Osteocyte (in vitro differentiated cells): ENCODE results near the gene HGD. TPM values are rescaled to one million over a fixed set of nuclear protein-coding genes. Genes with fewer than 3 reads are reported as not detected.

ENCODE experiments used
- DNase-seq: peaks from one replicate; pipeline ENCODE4 v3.0.0; 2021; ENCODE audit warnings: mixed read lengths; ENCODE audit not compliant: unreplicated experiment; ENCODE audit errors: extremely low spot score
- H3K27ac Mint-ChIP-seq: one replicate; pipeline ENCODE4 v1.8.0; 2021; ENCODE audit warnings: mild to moderate bottlenecking, mixed read lengths; ENCODE audit not compliant: unreplicated experiment
- H3K27me3 Mint-ChIP-seq: one replicate; pipeline ENCODE4 v1.8.0; 2021; ENCODE audit warnings: mixed read lengths; ENCODE audit not compliant: unreplicated experiment
- H3K36me3 Mint-ChIP-seq: one replicate; pipeline ENCODE4 v1.8.0; 2021; ENCODE audit warnings: mixed read lengths; ENCODE audit not compliant: unreplicated experiment
- H3K4me1 Mint-ChIP-seq: one replicate; pipeline ENCODE4 v1.8.0; 2021; ENCODE audit warnings: mixed read lengths; ENCODE audit not compliant: unreplicated experiment
- H3K4me3 Mint-ChIP-seq: one replicate; pipeline ENCODE4 v1.8.0; 2021; ENCODE audit warnings: mild to moderate bottlenecking, moderate library complexity, mixed read lengths; ENCODE audit not compliant: unreplicated experiment
- H3K9me3 Mint-ChIP-seq: one replicate; pipeline ENCODE4 v1.8.0; 2021; ENCODE audit warnings: mixed read lengths; ENCODE audit not compliant: unreplicated experiment
- total RNA-seq: library from RNA; stranded (reverse); gene quantifications from 2 replicates; pipeline ENCODE4 v1.2.1, GENCODE V29; 2021
- TF ChIP-seq, protein P1 (sequence below): fragments of 200-600 bp; sonication (generic); IDR thresholded peaks from 2 replicates; pipeline ENCODE4 v1.5.0; 2021; ENCODE audit warnings: antibody characterized with exemption, mild to moderate bottlenecking, moderate library complexity

HGD gene
- total RNA-seq, 1 donor from 2014 or later: 0.27 TPM

DNA sequence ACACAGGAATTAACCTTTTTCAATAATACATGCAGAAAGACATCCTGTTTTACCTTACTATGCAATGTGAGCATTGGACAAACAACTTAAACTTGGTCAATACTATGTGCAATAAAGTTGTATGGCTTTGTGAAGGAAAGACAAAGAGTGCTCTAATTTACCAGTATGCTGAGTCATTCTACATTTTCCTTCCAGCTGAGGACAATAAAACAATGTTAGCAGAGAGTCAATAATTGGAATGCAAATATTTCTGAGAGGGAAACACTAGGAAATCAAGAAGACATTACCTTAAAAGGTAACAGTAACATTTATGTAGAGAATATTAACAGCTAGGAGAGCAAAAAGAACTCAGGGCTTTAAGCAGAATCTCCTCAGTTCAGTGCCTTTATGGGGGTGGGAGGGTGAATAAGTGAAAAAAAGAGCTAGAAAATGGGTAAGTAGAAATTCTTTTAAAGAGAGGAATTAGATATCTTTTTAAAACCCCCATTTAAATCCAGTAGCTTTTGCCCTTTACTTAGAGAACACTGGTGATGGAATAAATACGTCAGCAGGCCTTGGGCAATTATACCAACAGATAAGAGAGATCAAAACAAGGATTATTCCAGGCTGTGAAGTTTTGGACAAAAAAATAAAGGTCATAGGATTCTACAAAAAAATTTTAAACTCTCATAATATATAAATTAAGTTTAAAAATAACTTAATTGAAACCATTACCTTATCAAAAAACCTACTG, 11.6 kb upstream of the HGD start:
- TF ChIP-seq, protein P1, sequence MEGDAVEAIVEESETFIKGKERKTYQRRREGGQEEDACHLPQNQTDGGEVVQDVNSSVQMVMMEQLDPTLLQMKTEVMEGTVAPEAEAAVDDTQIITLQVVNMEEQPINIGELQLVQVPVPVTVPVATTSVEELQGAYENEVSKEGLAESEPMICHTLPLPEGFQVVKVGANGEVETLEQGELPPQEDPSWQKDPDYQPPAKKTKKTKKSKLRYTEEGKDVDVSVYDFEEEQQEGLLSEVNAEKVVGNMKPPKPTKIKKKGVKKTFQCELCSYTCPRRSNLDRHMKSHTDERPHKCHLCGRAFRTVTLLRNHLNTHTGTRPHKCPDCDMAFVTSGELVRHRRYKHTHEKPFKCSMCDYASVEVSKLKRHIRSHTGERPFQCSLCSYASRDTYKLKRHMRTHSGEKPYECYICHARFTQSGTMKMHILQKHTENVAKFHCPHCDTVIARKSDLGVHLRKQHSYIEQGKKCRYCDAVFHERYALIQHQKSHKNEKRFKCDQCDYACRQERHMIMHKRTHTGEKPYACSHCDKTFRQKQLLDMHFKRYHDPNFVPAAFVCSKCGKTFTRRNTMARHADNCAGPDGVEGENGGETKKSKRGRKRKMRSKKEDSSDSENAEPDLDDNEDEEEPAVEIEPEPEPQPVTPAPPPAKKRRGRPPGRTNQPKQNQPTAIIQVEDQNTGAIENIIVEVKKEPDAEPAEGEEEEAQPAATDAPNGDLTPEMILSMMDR: no peak
- Mint-ChIP-seq H3K27me3 (no peaks in the 10 kb centered on the region), H3K4me3 (no peak overlapping the region), H3K27ac (peak overlapping the region; percentile 16), H3K9me3 (no peaks in the 10 kb centered on the region), H3K36me3 (peaks cover 11% of the 10 kb centered on the region), H3K4me1 (peaks cover 25% of the 10 kb centered on the region)
- DNase-seq: no peak

DNA sequence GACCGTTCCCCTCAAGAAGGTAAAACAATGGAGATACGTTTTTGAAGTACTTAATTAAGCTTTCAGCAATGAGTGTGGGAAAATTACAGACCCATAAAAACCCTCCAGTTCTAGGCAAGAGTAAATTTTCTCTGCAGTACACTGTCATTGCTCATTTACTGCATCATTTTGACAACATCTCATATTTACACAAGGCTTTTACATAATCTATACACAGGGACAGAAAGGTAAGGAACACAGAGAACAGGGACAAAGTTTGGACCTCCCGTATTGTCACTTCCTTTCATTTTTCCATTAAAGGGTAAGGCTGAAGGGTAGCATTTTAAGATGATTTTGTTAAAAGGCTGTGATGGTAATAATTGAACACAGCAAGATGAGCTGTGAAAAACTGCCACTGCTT, 7.4 kb upstream of the HGD start:
- H3K4me3 Mint-ChIP-seq: no peak overlapping the region
- no peak for DNase-seq
- H3K27ac Mint-ChIP-seq: no peak overlapping the region
- TF ChIP-seq, protein P1: no peak
- no peaks in the 10 kb centered on the region for H3K9me3 Mint-ChIP-seq
- peaks cover 10% of the 10 kb centered on the region for H3K36me3 Mint-ChIP-seq
- peaks cover 29% of the 10 kb centered on the region for H3K4me1 Mint-ChIP-seq
- no peaks in the 10 kb centered on the region for H3K27me3 Mint-ChIP-seq

DNA sequence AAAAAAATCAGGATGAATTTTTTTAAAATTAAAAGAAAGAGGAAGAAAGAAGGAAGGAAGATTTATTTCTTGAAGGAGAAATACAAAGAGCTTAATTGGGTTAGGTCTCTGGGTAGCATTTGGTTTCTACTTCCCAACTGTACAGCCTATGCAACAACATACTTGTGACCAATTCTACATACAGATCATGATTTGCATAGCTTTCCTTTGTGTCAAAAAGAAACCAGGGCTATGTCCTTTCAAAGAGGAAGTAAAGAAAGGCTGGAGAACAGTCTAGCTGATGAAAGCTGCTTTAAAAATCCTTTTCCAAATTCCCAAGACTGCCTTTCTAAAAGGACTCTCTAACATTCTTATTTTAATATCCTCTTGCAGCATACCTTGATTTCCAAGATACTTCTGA, 6.1 kb upstream of the HGD start:
- no peak overlapping the region for H3K27ac Mint-ChIP-seq
- TF ChIP-seq, protein P1: no peak
- peaks cover 22% of the 10 kb centered on the region for H3K4me1 Mint-ChIP-seq
- H3K9me3 Mint-ChIP-seq: no peaks in the 10 kb centered on the region
- H3K4me3 Mint-ChIP-seq: no peak overlapping the region
- DNase-seq: no peak
- peaks cover 10% of the 10 kb centered on the region for H3K36me3 Mint-ChIP-seq
- no peaks in the 10 kb centered on the region for H3K27me3 Mint-ChIP-seq

DNA sequence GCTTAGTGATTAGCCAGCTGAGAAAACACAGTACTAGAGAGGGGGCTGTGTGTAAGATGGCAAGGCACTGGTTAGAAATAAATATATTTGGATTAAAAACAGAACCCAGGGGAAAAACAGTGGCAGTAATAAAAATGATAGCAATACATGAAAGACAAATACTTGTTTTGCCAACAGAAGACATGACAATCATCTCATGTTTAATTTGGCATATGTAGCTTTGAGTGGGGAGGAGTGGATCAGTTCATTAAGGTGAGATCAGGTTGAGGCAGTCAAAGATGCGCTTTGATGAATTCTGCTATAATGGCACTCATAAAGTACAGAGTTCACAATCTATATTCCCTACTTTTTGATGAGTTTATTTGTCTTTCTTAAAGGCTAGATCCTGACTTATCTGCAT, 3.4 kb upstream of the HGD start:
- DNase-seq: no peak
- Mint-ChIP-seq H3K27me3 (no peaks in the 10 kb centered on the region), H3K4me1 (peaks cover 24% of the 10 kb centered on the region), H3K9me3 (no peaks in the 10 kb centered on the region), H3K27ac (no peak overlapping the region), H3K36me3 (peaks cover 7% of the 10 kb centered on the region), H3K4me3 (no peak overlapping the region)
- TF ChIP-seq, protein P1: no peak

DNA sequence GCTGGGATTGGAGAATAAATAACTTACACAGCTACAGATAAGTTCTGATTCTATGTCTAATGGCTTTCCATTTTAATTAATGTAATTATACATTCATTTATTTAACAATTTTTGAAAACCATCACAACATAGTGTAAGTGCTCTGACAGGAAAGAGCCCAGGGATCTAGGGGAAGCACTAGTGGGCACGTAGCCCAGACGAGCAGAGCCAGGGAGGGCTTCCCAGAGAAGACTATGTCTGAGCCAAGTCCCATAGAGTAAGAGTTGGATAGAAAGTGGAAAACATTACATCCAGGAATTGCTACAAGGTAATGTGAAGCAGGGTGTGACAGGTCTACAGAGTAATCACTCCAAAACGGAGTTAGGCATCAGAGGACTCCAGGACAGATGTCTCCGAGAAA, 2.9 kb upstream of the HGD start:
- Mint-ChIP-seq H3K27ac (no peak overlapping the region), H3K9me3 (peaks cover under 1% of the 10 kb centered on the region), H3K36me3 (peaks cover 7% of the 10 kb centered on the region), H3K27me3 (no peaks in the 10 kb centered on the region), H3K4me3 (no peak overlapping the region), H3K4me1 (peaks cover 21% of the 10 kb centered on the region)
- TF ChIP-seq, protein P1: no peak
- DNase-seq: no peak
